HCEC 1CT (cell line): ENCODE results near the gene SLC9C1.

Source experiments
- DNase-seq: peaks from one replicate; pipeline ENCODE4 v3.0.0-alpha.2; 2017

Gene SLC9C1

GRCh38 chr3:112293368-112294321 lies at the start of gene SLC9C1:
Gene SLC9C1 (minus strand): TSS chr3:112294216. CDS start chr3:112286791, 7,425 bp downstream.
- DNase-seq, result peak; percentile 60

- no peak for DNase-seq
Measured at GRCh38 chr3:112341386-112341785, 47.4 kb upstream of the SLC9C1 start.

- DNase-seq, result no peak
Measured at GRCh38 chr3:112339609-112340008, 45.6 kb upstream of the SLC9C1 start.

GRCh38 chr3:112339134-112339533 lies 45.1 kb upstream of the SLC9C1 start:
- DNase-seq, result no peak

- no peak for DNase-seq
Measured at GRCh38 chr3:112338727-112339056, 44.7 kb upstream of the SLC9C1 start.

GRCh38 chr3:112338021-112338726 lies 44.2 kb upstream of the SLC9C1 start:
- DNase-seq, result no peak

GRCh38 chr3:112335434-112335781 lies 41.4 kb upstream of the SLC9C1 start:
- DNase-seq, result no peak

GRCh38 chr3:112334691-112335433 lies 40.8 kb upstream of the SLC9C1 start:
- DNase-seq, result no peak

- peak; percentile 7 for DNase-seq
Measured at GRCh38 chr3:112333381-112334317, 39.6 kb upstream of the SLC9C1 start.

- DNase-seq, result no peak
Measured at GRCh38 chr3:112333002-112333380, 39.0 kb upstream of the SLC9C1 start, which contains the start of gene CD200. Gene CD200 (plus strand): TSS chr3:112333156. CDS start chr3:112333213, 57 bp downstream.

- DNase-seq, result no peak
Measured at GRCh38 chr3:112331851-112332250, 37.8 kb upstream of the SLC9C1 start.

GRCh38 chr3:112327371-112327951 lies 33.4 kb upstream of the SLC9C1 start:
- peak; percentile 62 for DNase-seq

GRCh38 chr3:112321867-112322652 lies 28.0 kb upstream of the SLC9C1 start:
- DNase-seq, result no peak

GRCh38 chr3:112320691-112321090 lies 26.7 kb upstream of the SLC9C1 start:
- DNase-seq, result no peak

- no peak for DNase-seq
Measured at GRCh38 chr3:112319516-112320276, 25.7 kb upstream of the SLC9C1 start.

- DNase-seq, result no peak
Measured at GRCh38 chr3:112315791-112316190, 21.8 kb upstream of the SLC9C1 start.

GRCh38 chr3:112314649-112315048 lies 20.6 kb upstream of the SLC9C1 start:
- no peak for DNase-seq

- no peak for DNase-seq
Measured at GRCh38 chr3:112308151-112308911, 14.3 kb upstream of the SLC9C1 start.

- DNase-seq, result no peak
Measured at GRCh38 chr3:112307557-112307956, 13.5 kb upstream of the SLC9C1 start.
